ENCODE measurements around the gene AMPH.

The AMPH gene

DNA sequence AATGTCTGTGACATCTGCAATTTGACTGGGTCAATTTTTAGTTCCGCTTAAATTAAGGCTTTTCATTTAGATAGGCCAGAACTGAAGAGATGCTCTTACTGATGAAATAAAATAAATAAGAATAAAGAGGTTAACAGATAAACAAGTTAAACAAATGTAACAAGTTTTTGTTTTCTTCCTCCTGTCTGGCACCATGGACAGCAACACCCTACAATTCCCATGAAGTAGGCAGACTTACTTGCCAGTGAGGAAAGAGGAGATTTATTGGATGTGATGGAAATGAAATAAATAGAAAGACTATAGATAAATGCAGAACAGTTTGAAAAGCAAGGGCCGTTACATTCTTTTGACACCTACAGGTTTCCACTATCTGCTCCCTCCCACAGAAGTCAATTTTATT lies 118.5 kb downstream of the AMPH start:
- no peak for TF ChIP-seq POLR2AphosphoS5 (IDR thresholded peaks at IDR 0.05; ENCODE audit: low read depth, low read length)
- TF ChIP-seq TAF1 (IDR thresholded peaks at IDR 0.05; ENCODE audit: low read depth, low read length) = no peak
- no peak for TF ChIP-seq POU2F2 (IDR thresholded peaks at IDR 0.05; ENCODE audit: low read depth, low read length)
- TF ChIP-seq PAX5 (IDR thresholded peaks at IDR 0.05; ENCODE audit: insufficient read depth, low read length, severe bottlenecking) = no peak
- TF ChIP-seq SPI1 (IDR thresholded peaks at IDR 0.05; ENCODE audit: low read depth, low read length) = no peak
- no peak for TF ChIP-seq POLR2A (IDR thresholded peaks at IDR 0.05; ENCODE audit: low read depth, low read length)
- no peak for DNase-seq (ENCODE audit: insufficient read length, low spot score)
- FAIRE-seq = no peak

DNA sequence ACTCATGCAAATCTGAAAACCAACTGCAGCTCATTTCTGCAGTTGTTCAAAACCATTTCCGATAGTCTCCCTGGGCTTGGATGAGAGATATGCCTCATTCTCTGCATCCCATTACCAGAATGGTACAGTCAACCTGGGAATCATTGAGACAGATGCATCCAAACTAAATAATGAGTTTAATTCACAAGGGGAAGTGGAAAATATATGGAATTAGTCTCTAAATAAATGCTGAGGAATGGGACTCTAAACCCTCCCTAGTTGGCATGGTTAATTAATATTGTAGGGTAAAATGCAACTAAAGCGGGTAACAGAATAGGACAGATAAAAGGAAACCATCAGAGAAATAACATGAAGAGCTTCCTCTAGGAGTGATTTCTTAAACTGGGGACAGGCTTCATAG lies 118.9 kb downstream of the AMPH start:
- no peak for FAIRE-seq
- no peak for TF ChIP-seq TAF1 (IDR thresholded peaks at IDR 0.05; ENCODE audit: low read depth, low read length)
- TF ChIP-seq POU2F2 (IDR thresholded peaks at IDR 0.05; ENCODE audit: low read depth, low read length) = no peak
- TF ChIP-seq PAX5 (IDR thresholded peaks at IDR 0.05; ENCODE audit: insufficient read depth, low read length, severe bottlenecking) = no peak
- no peak for TF ChIP-seq POLR2A (IDR thresholded peaks at IDR 0.05; ENCODE audit: low read depth, low read length)
- no peak for TF ChIP-seq SPI1 (IDR thresholded peaks at IDR 0.05; ENCODE audit: low read depth, low read length)
- TF ChIP-seq POLR2AphosphoS5 (IDR thresholded peaks at IDR 0.05; ENCODE audit: low read depth, low read length) = no peak

DNA sequence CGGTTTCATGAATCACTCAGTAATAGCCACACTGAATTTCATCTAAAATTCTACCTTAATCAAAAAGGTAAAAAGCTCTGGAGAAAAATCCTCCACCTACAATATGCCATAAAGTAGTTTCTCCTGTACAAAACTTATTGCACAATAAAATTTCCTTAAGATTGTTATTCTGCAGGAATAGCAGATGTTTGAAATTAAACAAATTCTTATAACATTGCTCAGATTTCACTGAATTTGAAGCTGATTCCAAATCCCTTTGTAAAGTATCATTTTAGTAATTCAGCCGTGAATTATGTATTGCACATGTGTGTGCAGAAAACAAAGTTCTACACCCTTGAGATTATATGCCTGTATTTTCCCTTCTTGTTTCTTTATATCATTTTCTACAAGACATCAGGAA lies 123.8 kb downstream of the AMPH start:
- TF ChIP-seq SPI1 (IDR thresholded peaks at IDR 0.05; ENCODE audit: low read depth, low read length) = no peak
- no peak for TF ChIP-seq POLR2AphosphoS5 (IDR thresholded peaks at IDR 0.05; ENCODE audit: low read depth, low read length)
- no peak for TF ChIP-seq POU2F2 (IDR thresholded peaks at IDR 0.05; ENCODE audit: low read depth, low read length)
- no peak for TF ChIP-seq TAF1 (IDR thresholded peaks at IDR 0.05; ENCODE audit: low read depth, low read length)
- no peak for TF ChIP-seq PAX5 (IDR thresholded peaks at IDR 0.05; ENCODE audit: insufficient read depth, low read length, severe bottlenecking)
- no peak for TF ChIP-seq POLR2A (IDR thresholded peaks at IDR 0.05; ENCODE audit: low read depth, low read length)
- FAIRE-seq (no peak), DNase-seq (ENCODE audit: insufficient read length, low spot score) (no peak)

More for the DNA sequence above, 118.9 kb downstream of the AMPH start:
- no peak for DNase-seq (ENCODE audit: insufficient read length, low spot score)

DNA sequence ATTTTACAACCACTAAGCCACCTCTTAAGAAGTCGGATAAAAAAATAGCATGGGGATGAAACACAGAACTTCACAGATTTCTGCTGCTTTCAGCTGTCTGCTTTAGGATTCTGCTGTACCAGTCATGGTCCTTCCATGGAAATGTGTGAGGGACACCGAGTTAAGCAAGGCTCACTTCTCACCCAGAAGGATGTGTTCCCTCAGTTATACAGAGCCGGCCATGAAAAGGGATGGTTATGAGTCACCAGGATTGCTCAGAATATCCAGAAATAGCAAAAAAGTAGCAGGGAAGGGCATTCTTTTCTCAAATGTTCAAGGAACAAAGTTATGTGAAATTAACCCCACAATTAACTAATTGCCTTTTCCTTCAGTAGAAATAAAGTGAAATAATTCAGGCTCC lies 124.4 kb downstream of the AMPH start:
- FAIRE-seq (no peak), DNase-seq (ENCODE audit: insufficient read length, low spot score) (no peak)
- TF ChIP-seq POLR2A (IDR thresholded peaks at IDR 0.05; ENCODE audit: low read depth, low read length) = no peak
- TF ChIP-seq SPI1 (IDR thresholded peaks at IDR 0.05; ENCODE audit: low read depth, low read length) = no peak
- no peak for TF ChIP-seq POLR2AphosphoS5 (IDR thresholded peaks at IDR 0.05; ENCODE audit: low read depth, low read length)
- TF ChIP-seq POU2F2 (IDR thresholded peaks at IDR 0.05; ENCODE audit: low read depth, low read length) = no peak
- no peak for TF ChIP-seq TAF1 (IDR thresholded peaks at IDR 0.05; ENCODE audit: low read depth, low read length)
- TF ChIP-seq PAX5 (IDR thresholded peaks at IDR 0.05; ENCODE audit: insufficient read depth, low read length, severe bottlenecking) = no peak

DNA sequence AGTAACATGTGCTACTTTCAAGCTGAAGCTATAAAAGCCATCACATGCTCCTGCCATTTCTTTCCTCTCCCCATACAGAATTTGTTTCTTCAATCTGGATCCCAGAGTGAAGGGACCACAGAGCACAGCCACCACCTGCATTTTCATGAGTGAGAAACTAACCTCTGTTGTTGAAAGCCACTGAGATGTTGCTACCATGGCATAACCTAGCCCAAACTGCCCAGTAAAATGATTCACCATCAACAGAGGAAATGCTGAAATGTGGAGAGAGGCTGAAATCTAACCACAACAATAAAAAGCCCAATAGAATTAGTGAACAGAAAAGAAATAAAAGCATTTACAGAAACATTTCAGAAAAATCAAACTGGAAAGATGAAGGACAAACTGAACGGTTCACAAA lies 125.2 kb downstream of the AMPH start:
- FAIRE-seq = no peak
- DNase-seq (ENCODE audit: insufficient read length, low spot score) = no peak
- TF ChIP-seq PAX5 (IDR thresholded peaks at IDR 0.05; ENCODE audit: insufficient read depth, low read length, severe bottlenecking) = no peak

DNA sequence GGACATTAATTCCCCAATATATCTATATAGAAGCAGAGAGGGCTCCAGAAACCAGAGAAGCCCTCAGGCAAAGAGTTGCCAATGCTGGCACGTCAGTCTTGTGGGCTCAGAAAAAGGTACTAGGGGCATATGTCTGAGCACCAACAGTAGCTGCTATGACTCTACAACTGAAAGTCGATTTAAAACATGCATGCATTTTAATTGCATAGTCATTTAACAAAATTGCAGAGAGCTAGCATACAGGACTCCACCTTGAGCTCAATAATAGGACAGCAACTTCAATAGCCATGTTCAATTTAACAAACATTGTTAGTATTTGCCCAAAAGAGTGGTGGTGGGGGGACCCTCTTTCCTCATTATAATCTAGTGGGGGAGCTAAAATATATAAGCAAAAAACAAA lies 126.5 kb downstream of the AMPH start:
- no peak for DNase-seq (ENCODE audit: insufficient read length, low spot score)
- FAIRE-seq = no peak
- TF ChIP-seq PAX5 (IDR thresholded peaks at IDR 0.05; ENCODE audit: insufficient read depth, low read length, severe bottlenecking) (no peak), SPI1 (IDR thresholded peaks at IDR 0.05; ENCODE audit: low read depth, low read length) (no peak), TAF1 (IDR thresholded peaks at IDR 0.05; ENCODE audit: low read depth, low read length) (no peak), POU2F2 (IDR thresholded peaks at IDR 0.05; ENCODE audit: low read depth, low read length) (no peak), POLR2A (IDR thresholded peaks at IDR 0.05; ENCODE audit: low read depth, low read length) (no peak), POLR2AphosphoS5 (IDR thresholded peaks at IDR 0.05; ENCODE audit: low read depth, low read length) (no peak)

DNA sequence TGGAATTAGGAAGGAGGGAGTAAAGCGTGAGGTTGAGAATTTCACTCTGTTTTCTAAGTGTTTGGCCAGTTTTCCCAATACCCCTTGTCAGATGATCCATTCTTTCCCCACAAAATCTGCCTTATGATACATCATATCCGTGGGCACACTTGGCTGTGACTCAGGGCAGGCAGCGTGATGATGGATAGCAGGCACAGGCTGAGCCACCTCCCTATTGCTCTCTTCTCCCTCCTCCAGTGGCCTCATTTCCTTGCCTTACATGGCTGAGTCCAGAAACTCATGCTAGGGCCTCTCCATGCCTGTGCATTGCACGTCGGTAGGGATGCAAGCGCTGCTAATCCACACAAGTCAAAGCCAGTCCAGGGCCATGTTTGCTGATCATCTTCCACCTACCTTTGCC lies 128.3 kb downstream of the AMPH start:
- no peak for FAIRE-seq
- DNase-seq (ENCODE audit: insufficient read length, low spot score) = no peak
- no peak for TF ChIP-seq PAX5 (IDR thresholded peaks at IDR 0.05; ENCODE audit: insufficient read depth, low read length, severe bottlenecking)

DNA sequence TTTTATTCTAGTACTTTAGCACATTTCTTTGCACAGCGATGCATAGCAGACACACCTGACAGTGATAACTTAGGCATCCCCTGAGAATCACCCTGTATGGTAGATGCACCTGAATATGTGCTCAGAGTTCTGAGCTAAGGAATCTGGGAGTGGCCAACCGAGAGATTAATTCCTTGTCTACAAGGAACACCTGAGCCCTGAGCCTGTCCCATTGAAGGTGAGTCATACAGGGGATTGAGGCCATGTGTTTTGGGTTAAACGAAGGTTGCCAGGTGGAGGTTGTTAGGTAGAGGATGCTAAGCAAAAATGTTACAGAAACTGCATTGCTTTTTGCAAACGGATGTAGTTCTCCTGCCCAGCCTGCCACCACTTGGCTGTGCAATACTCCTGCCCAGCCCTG lies 128.9 kb downstream of the AMPH start:
- TF ChIP-seq POLR2A (IDR thresholded peaks at IDR 0.05; ENCODE audit: low read depth, low read length) (no peak), POU2F2 (IDR thresholded peaks at IDR 0.05; ENCODE audit: low read depth, low read length) (no peak), POLR2AphosphoS5 (IDR thresholded peaks at IDR 0.05; ENCODE audit: low read depth, low read length) (no peak), TAF1 (IDR thresholded peaks at IDR 0.05; ENCODE audit: low read depth, low read length) (no peak), PAX5 (IDR thresholded peaks at IDR 0.05; ENCODE audit: insufficient read depth, low read length, severe bottlenecking) (no peak), SPI1 (IDR thresholded peaks at IDR 0.05; ENCODE audit: low read depth, low read length) (no peak)
- FAIRE-seq (no peak), DNase-seq (ENCODE audit: insufficient read length, low spot score) (no peak)

DNA sequence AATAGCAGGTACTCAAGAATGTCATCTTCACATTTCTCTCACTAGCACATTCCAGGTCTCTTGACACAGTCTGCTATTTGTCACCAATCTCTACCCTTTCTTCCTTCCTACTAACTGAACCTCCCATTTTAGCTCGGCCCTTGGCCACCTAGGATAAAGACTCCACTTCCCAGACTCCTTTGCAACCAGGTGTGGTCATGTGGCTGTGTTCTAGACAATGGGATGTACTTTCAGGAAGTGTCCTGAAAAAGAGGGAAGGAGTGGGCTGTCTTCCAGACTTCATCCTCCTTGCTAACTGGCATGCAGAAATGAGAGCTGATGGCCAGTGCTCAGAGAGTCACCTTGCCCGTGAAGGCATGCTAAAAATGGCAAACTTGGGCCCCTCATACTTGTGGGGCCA lies 139.2 kb downstream of the AMPH start:
- FAIRE-seq = no peak
- TF ChIP-seq POLR2A (IDR thresholded peaks at IDR 0.05; ENCODE audit: low read depth, low read length) (no peak), POU2F2 (IDR thresholded peaks at IDR 0.05; ENCODE audit: low read depth, low read length) (no peak), SPI1 (IDR thresholded peaks at IDR 0.05; ENCODE audit: low read depth, low read length) (no peak), PAX5 (IDR thresholded peaks at IDR 0.05; ENCODE audit: insufficient read depth, low read length, severe bottlenecking) (no peak), TAF1 (IDR thresholded peaks at IDR 0.05; ENCODE audit: low read depth, low read length) (no peak), POLR2AphosphoS5 (IDR thresholded peaks at IDR 0.05; ENCODE audit: low read depth, low read length) (no peak)

DNA sequence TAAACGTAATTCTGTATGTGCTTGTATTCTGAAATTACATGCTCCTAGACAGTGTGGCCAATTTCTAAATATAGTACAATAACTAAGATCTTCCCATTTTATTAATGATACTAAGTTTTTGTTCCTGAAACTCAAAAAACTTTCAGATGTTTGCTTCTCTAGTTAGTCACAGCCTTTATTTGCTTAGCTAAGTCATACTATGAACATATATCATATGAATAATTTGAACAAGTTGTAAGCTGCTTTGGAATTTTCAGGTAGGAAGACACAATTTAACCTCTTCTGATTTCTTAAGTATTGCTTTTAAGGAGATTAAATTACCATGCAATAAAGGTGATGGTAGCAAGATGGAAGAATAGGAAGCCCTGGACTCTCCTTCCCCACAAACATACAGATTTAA lies 148.7 kb downstream of the AMPH start:
- FAIRE-seq = no peak
- TF ChIP-seq TAF1 (IDR thresholded peaks at IDR 0.05; ENCODE audit: low read depth, low read length) (no peak), SPI1 (IDR thresholded peaks at IDR 0.05; ENCODE audit: low read depth, low read length) (no peak), POLR2AphosphoS5 (IDR thresholded peaks at IDR 0.05; ENCODE audit: low read depth, low read length) (no peak), POU2F2 (IDR thresholded peaks at IDR 0.05; ENCODE audit: low read depth, low read length) (no peak), PAX5 (IDR thresholded peaks at IDR 0.05; ENCODE audit: insufficient read depth, low read length, severe bottlenecking) (no peak), POLR2A (IDR thresholded peaks at IDR 0.05; ENCODE audit: low read depth, low read length) (no peak)
- DNase-seq (ENCODE audit: insufficient read length, low spot score) = no peak

More for the DNA sequence above, 139.2 kb downstream of the AMPH start:
- DNase-seq (ENCODE audit: insufficient read length, low spot score) = no peak

Data from GM12891 (cell line).